Choroid plexus epithelial cell (primary cell): ENCODE data around the gene TFF1.

ENCODE experiments used
- DNase-seq: peaks from one replicate; pipeline ENCODE4 v3.0.0-alpha.2; 2010; ENCODE audit warnings: low read depth
- H3K4me3 ChIP-seq: 2 replicates; pipeline ENCODE4 v1.5.1; 2011; ENCODE audit warnings: low read depth, mild to moderate bottlenecking, control low read depth, low read length, moderate library complexity
- CTCF ChIP-seq: conservative IDR thresholded peaks from 2 replicates; pipeline ENCODE4 v1.5.1; 2011; ENCODE audit warnings: low read depth, mild to moderate bottlenecking, control low read depth, inconsistent platforms, low read length, moderate library complexity

Gene TFF1

GRCh38 chr21:42320791-42321190 lies 45.5 kb downstream of the TFF1 start:
- no peak for TF ChIP-seq CTCF
- H3K4me3 ChIP-seq: no peak overlapping the region
- no peak for DNase-seq

- no peak for DNase-seq
- H3K4me3 ChIP-seq: no peak overlapping the region
- TF ChIP-seq CTCF: no peak
Measured at GRCh38 chr21:42319851-42320572, 46.3 kb downstream of the TFF1 start.

- no peak for DNase-seq
- TF ChIP-seq CTCF: no peak
Measured at GRCh38 chr21:42319376-42319775, 47.0 kb downstream of the TFF1 start.

GRCh38 chr21:42317826-42318746 lies 48.2 kb downstream of the TFF1 start:
- TF ChIP-seq CTCF: no peak
- no peak for DNase-seq
- no peak overlapping the region for H3K4me3 ChIP-seq

More at GRCh38 chr21:42319376-42319775, 47.0 kb downstream of the TFF1 start:
- H3K4me3 ChIP-seq: no peak overlapping the region

GRCh38 chr21:42317341-42317741 lies 49.0 kb downstream of the TFF1 start:
- H3K4me3 ChIP-seq: no peak overlapping the region
- TF ChIP-seq CTCF: no peak
- DNase-seq: no peak

GRCh38 chr21:42316891-42317290 lies 49.4 kb downstream of the TFF1 start:
- no peak for DNase-seq
- no peak overlapping the region for H3K4me3 ChIP-seq
- TF ChIP-seq CTCF: no peak
